DOHH2 (cell line): Measurements from ENCODE around the gene SETMAR.

Experiments
- EZH2phosphoT487 ChIP-seq: fragments of 200-600 bp; sonication (generic); IDR thresholded peaks from 2 replicates; pipeline ENCODE4 v1.6.1; 2017; ENCODE audit warnings: borderline replicate concordance, mild to moderate bottlenecking, antibody characterized with exemption, low read length, moderate library complexity, mixed read lengths
- TF ChIP-seq, protein P1 (sequence below): fragments of 200-600 bp; sonication (generic); IDR thresholded peaks from one replicate; pipeline ENCODE4 v1.5.1; 2014; ENCODE audit warnings: antibody characterized with exemption, mild to moderate bottlenecking, low read depth, low read length; ENCODE audit not compliant: poor library complexity, severe bottlenecking

DNA sequence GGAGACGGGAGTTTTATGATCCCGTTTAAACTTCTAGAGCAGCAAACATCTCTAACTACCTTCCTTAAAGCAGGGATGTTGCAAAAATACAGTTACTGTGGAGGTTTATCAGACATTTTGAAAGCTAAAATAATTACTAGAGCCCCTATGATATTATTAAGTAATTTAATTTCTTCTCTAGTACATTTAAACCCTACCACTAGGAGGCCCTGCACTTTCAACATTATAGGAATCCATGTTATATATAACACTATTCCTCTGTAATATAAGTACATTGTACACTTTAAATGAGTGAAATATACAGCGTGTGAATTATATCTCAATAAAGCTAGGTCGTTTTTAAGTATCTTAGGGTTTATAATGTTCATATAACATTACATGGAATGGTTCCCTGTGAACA lies 11.5 kb downstream of the SETMAR start:
- TF ChIP-seq, protein P1, sequence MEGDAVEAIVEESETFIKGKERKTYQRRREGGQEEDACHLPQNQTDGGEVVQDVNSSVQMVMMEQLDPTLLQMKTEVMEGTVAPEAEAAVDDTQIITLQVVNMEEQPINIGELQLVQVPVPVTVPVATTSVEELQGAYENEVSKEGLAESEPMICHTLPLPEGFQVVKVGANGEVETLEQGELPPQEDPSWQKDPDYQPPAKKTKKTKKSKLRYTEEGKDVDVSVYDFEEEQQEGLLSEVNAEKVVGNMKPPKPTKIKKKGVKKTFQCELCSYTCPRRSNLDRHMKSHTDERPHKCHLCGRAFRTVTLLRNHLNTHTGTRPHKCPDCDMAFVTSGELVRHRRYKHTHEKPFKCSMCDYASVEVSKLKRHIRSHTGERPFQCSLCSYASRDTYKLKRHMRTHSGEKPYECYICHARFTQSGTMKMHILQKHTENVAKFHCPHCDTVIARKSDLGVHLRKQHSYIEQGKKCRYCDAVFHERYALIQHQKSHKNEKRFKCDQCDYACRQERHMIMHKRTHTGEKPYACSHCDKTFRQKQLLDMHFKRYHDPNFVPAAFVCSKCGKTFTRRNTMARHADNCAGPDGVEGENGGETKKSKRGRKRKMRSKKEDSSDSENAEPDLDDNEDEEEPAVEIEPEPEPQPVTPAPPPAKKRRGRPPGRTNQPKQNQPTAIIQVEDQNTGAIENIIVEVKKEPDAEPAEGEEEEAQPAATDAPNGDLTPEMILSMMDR = peak; percentile 52
- no peak for TF ChIP-seq EZH2phosphoT487
